HepG2 (cell line): ENCODE results near the gene GTF2H1. TPM values are rescaled to one million over a fixed set of nuclear protein-coding genes. Genes with fewer than 3 reads are reported as not detected.

ENCODE experiments used
- ATAC-seq: fragments of 200-7000 bp; cut with Tn5 transposase; 3 replicates; pipeline ENCODE4 v1.9.1; 2020; ENCODE audit warnings: mild to moderate bottlenecking, moderate library complexity
- BruUV-seq: library from RNA; stranded (reverse); fragments of 400-500 nt; replicated peaks from 2 replicates; lab custom pipeline; 2021; lab: Mats Ljungman, UMichigan
- CTCF ChIA-PET: fragments of 300-600 bp; formaldehyde crosslinking; extraction: SDS; loops from one replicate; lab custom pipeline; 2021; ENCODE audit warnings: low total read pairs, inconsistent platforms, low intra/inter-chr PET ratio; lab: Yijun Ruan, JAX
- POLR2A ChIA-PET: fragments of 350-600 bp; sonication (Branson Sonifier 250); formaldehyde crosslinking; loops from one replicate; lab custom pipeline; 2020; ENCODE audit warnings: antibody characterized with exemption, inconsistent platforms; lab: Yijun Ruan, JAX
- DNase-seq: peaks from one replicate; pipeline ENCODE4 v3.0.0-alpha.2; 2015; ENCODE audit warnings: low spot score
- FAIRE-seq: peaks from 3 replicates; lab custom pipeline; 2011; peaks lifted over from hg19 to GRCh38; lab: Jason Lieb, UNC
- H2AFZ ChIP-seq: one replicate; pipeline ENCODE4 v1.6.1; 2011; ENCODE audit warnings: low read length, inconsistent platforms
- H3K27ac ChIP-seq: fragments of 300-600 bp; 3 replicates; pipeline ENCODE4 v1.8.0; 2011; ENCODE audit warnings: mixed run types, mild to moderate bottlenecking, mixed read lengths, low read length, inconsistent platforms; ENCODE audit not compliant: insufficient read depth; ENCODE audit errors: extremely low read length
- H3K27me3 ChIP-seq, 2 experiments: fragments of 200-600 bp in 1 of 2; 2 replicates in 1 of 2; 3 replicates in 1 of 2; pipeline versions ENCODE4 v1.6.0 to v1.8.0; 2011; ENCODE audit warnings: low read length in 2 of 2, mild to moderate bottlenecking in 2 of 2, moderate library complexity in 2 of 2, inconsistent platforms in 1 of 2; ENCODE audit not compliant: insufficient read depth in 2 of 2, control insufficient read depth in 1 of 2
- H3K36me3 ChIP-seq, 2 experiments: fragments of 200-600 bp in 1 of 2; replicated peaks in 1 of 2; 2 replicates in 1 of 2; 3 replicates in 1 of 2; pipeline versions ENCODE4 v1.5.1 to v1.8.0; 2011; ENCODE audit warnings: low read length in 2 of 2, inconsistent platforms in 1 of 2; ENCODE audit not compliant: insufficient read depth in 2 of 2, control insufficient read depth in 1 of 2
- H3K4me1 ChIP-seq: 2 replicates; pipeline ENCODE4 v1.5.1; 2012; ENCODE audit warnings: low read length, inconsistent platforms; ENCODE audit not compliant: insufficient read depth
- H3K4me2 ChIP-seq: 2 replicates; pipeline ENCODE4 v1.6.0; 2011; ENCODE audit warnings: low read depth, low read length, inconsistent platforms
- H3K4me3 ChIP-seq, 3 experiments: fragments of 200-600 bp in 1 of 3; sonication (generic), shearing (Covaris generic) in 1 of 3; replicated peaks in 1 of 3; 2 replicates each; pipeline ENCODE4 v1.5.1; 2011 to 2016; ENCODE audit warnings: low read length in 3 of 3, inconsistent platforms in 2 of 3, low read depth in 2 of 3, mild to moderate bottlenecking in 2 of 3, control low read depth in 1 of 3, mixed read lengths in 1 of 3; ENCODE audit not compliant: insufficient read depth in 1 of 3
- H3K79me2 ChIP-seq: one replicate; pipeline ENCODE4 v1.6.1; 2011; ENCODE audit warnings: low read length, inconsistent platforms; ENCODE audit not compliant: insufficient read depth
- H3K9ac ChIP-seq: 2 replicates; pipeline ENCODE4 v1.6.0; 2011; ENCODE audit warnings: mild to moderate bottlenecking, low read depth, low read length, inconsistent platforms; ENCODE audit not compliant: insufficient read depth
- H3K9me3 ChIP-seq: 2 replicates; pipeline ENCODE4 v1.5.1; 2012; ENCODE audit warnings: mild to moderate bottlenecking, low read length
- H4K20me1 ChIP-seq: 2 replicates; pipeline ENCODE4 v1.6.0; 2011; ENCODE audit warnings: inconsistent platforms, mild to moderate bottlenecking, low read length, moderate library complexity; ENCODE audit not compliant: insufficient read depth
- CCDC6 ChIP-seq: sonication (generic); formaldehyde crosslinking; IDR thresholded peaks from 2 replicates; pipeline ENCODE4 v1.8.1; 2022; ENCODE audit warnings: mild to moderate bottlenecking, missing genetic modification reagents, moderate library complexity
- DR1 ChIP-seq: sonication (generic); formaldehyde crosslinking; IDR thresholded peaks from 2 replicates; pipeline ENCODE4 v1.8.0; 2021; ENCODE audit warnings: mild to moderate bottlenecking, missing genetic modification reagents, inconsistent platforms
- FOXM1 ChIP-seq: sonication (generic); formaldehyde crosslinking; IDR thresholded peaks from 2 replicates; pipeline ENCODE4 v1.5.0; 2020; ENCODE audit warnings: missing genetic modification reagents
- HES4 ChIP-seq: sonication (generic); formaldehyde crosslinking; IDR thresholded peaks from 2 replicates; pipeline ENCODE4 v1.9.0; 2021; ENCODE audit warnings: mild to moderate bottlenecking, missing genetic modification reagents, borderline replicate concordance
- NR2F2 ChIP-seq: IDR thresholded peaks from 2 replicates; pipeline ENCODE4 v1.6.1; 2012; ENCODE audit warnings: low read depth, inconsistent platforms, borderline replicate concordance
- ZNF460 ChIP-seq: sonication (generic); formaldehyde crosslinking; IDR thresholded peaks from 2 replicates; pipeline ENCODE4 v1.5.1; 2020; ENCODE audit warnings: missing genetic modification reagents, mild to moderate bottlenecking, borderline replicate concordance
- ZNF724P ChIP-seq: sonication (generic); formaldehyde crosslinking; IDR thresholded peaks from 2 replicates; pipeline ENCODE4 v1.8.0; 2022; ENCODE audit warnings: missing genetic modification reagents, borderline replicate concordance
- ZNF747 ChIP-seq: sonication (generic); formaldehyde crosslinking; IDR thresholded peaks from 2 replicates; pipeline ENCODE4 v1.8.1; 2023; ENCODE audit warnings: missing genetic modification reagents, mild to moderate bottlenecking, borderline replicate concordance
- WGBS: methylation state at CpG from one replicate; pipeline ENCODE4 v1.1.6; 2017; ENCODE audit warnings: low lambda C conversion rate; 5-methylcytosine and 5-hydroxymethylcytosine counted together
- in situ Hi-C: cut with HindIII; loops from 2 replicates; pipeline ENCODE4 v1.10.0; 2017; ENCODE audit warnings: low pct_unique_long_range_greater_than_20kb; ENCODE audit not compliant: extremely low pct_ligation_motif_present
- intact Hi-C: fragments of 100-400 bp; cut with micrococcal nuclease; formaldehyde crosslinking; loops from one replicate; pipeline ENCODE4 v1.10.0; 2022; ENCODE audit not compliant: unreplicated experiment
- polyA plus RNA-seq, 8 experiments: library from polyadenylated mRNA; depleted of rRNA in 3 of 8; stranded (reverse) in 7 of 8; unstranded in 1 of 8; fragments of >200 nt; fragmentation: Illumina TruSeq in 4 of 8; extraction: Trizol in 4 of 8; gene quantifications; 2 replicates each; pipeline versions ENCODE4 v1.2.1 to v1.2.3, GENCODE V29; 2011 to 2016; ENCODE audit warnings: low read depth in 4 of 8, missing spikeins in 1 of 8, mixed read lengths in 1 of 8; ENCODE audit not compliant: insufficient read depth in 1 of 8
- total RNA-seq, 5 experiments: library from RNA; depleted of rRNA; stranded (reverse); fragments of >200 nt; fragmentation: Illumina TruSeq; extraction: Trizol; gene quantifications; 2 replicates each; pipeline ENCODE4 v1.2.3, GENCODE V29; 2016; ENCODE audit warnings: low read depth in 1 of 5
- TF ChIP-seq, protein P1 (sequence below): sonication (generic); formaldehyde crosslinking; IDR thresholded peaks from 2 replicates; pipeline ENCODE4 v1.5.1; 2020; ENCODE audit warnings: mild to moderate bottlenecking, missing genetic modification reagents
- TF ChIP-seq, protein P2 (sequence below): IDR thresholded peaks from 2 replicates; pipeline ENCODE4 v1.6.1; 2016; ENCODE audit warnings: low read depth, borderline replicate concordance
- TF ChIP-seq, protein P3 (sequence below): sonication (generic); formaldehyde crosslinking; IDR thresholded peaks from 2 replicates; pipeline ENCODE4 v1.5.1; 2020; ENCODE audit warnings: missing genetic modification reagents, mild to moderate bottlenecking, borderline replicate concordance
- TF ChIP-seq, protein P4 (sequence below): sonication (generic); formaldehyde crosslinking; IDR thresholded peaks from 2 replicates; pipeline ENCODE4 v1.8.0; 2022; ENCODE audit warnings: mild to moderate bottlenecking, missing genetic modification reagents, moderate library complexity
- TF ChIP-seq, protein P5 (sequence below): sonication (generic); formaldehyde crosslinking; IDR thresholded peaks from 2 replicates; pipeline ENCODE4 v1.4.0; 2020; ENCODE audit warnings: missing genetic modification reagents, borderline replicate concordance
- TF ChIP-seq, protein P6 (sequence below): sonication (generic); formaldehyde crosslinking; IDR thresholded peaks from 2 replicates; pipeline ENCODE4 v1.9.0; 2022; ENCODE audit warnings: low read depth, missing genetic modification reagents

GTF2H1 gene
- total and polyA plus RNA-seq, 2 of the 13 experiments (the other 11 are each of a cell fraction or from before 2014, with no cell fraction given) = 15.7 to 51.4 TPM

DNA sequence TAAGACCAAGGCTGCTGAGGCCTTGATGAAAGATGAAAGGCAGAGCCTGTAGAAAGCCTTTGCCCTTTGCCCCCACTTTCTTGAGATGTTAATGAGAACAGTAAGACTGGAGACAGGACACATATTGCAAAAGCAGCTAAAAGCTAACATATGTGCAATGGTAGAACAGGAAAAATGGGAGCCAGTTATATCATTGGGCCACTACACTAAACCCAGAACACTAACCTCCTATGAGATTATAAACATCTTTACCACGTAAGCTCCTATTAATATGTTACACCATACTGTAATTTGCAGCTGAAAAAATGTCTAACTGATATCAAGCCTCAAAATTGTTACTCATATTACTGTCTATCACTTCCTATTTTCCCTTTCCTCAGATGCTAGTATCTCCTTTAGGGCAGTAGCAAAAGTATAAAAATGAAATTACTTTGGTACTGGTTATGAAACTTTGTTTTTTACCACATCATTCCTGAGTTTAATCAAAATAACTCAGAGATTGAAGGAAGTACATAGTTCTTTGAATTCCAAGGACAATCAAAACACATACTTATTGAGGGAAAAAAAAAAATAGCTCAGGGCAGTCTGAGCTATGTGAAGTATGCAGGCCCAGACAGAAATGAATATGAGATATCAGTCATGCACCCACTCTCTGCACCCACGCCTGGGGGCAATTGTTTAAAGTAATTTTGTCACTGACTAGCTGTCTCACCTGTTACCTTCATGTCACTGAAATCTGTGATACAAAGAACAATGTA, 9.5 kb upstream of the GTF2H1 start:
- DNase-seq = no peak
- TF ChIP-seq, protein P1, sequence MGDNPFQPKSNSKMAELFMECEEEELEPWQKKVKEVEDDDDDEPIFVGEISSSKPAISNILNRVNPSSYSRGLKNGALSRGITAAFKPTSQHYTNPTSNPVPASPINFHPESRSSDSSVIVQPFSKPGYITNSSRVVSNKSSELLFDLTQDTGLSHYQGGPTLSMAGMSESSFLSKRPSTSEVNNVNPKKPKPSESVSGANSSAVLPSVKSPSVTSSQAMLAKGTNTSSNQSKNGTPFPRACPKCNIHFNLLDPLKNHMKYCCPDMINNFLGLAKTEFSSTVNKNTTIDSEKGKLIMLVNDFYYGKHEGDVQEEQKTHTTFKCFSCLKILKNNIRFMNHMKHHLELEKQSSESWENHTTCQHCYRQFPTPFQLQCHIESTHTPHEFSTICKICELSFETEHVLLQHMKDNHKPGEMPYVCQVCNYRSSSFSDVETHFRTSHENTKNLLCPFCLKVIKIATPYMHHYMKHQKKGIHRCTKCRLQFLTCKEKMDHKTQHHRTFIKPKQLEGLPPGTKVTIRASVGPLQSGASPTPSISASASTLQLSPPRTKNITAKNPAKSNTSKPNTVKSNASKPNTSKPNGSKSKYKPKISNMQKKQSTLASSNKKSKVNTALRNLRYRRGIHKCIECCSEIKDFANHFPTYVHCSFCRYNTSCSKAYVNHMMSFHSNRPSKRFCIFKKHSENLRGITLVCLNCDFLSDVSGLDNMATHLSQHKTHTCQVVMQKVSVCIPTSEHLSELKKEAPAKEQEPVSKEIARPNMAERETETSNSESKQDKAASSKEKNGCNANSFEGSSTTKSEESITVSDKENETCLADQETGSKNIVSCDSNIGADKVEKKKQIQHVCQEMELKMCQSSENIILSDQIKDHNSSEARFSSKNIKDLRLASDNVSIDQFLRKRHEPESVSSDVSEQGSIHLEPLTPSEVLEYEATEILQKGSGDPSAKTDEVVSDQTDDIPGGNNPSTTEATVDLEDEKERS (CRISPR knock-in tag) = no peak
- TF ChIP-seq DR1 (CRISPR knock-in tag) (no peak), CCDC6 (CRISPR knock-in tag) (no peak), HES4 (CRISPR knock-in tag) (no peak), FOXM1 (CRISPR knock-in tag) (no peak), NR2F2 (no peak), ZNF724P (CRISPR knock-in tag) (no peak), ZNF460 (CRISPR knock-in tag) (no peak), ZNF747 (CRISPR knock-in tag) (no peak)
- TF ChIP-seq, protein P2, sequence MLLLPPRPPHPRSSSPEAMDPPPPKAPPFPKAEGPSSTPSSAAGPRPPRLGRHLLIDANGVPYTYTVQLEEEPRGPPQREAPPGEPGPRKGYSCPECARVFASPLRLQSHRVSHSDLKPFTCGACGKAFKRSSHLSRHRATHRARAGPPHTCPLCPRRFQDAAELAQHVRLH = no peak
- TF ChIP-seq, protein P3, sequence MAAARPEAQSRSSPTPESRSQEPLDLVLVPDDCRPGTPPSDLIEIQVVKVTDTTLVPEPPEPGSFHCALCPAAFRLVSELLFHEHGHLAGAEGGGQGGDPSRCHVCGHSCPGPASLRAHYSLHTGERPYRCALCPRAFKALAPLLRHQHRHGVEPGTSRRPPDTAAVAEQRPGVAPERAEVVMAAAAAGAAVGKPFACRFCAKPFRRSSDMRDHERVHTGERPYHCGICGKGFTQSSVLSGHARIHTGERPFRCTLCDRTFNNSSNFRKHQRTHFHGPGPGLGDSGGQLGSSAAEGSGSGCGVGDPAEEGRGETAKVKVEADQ (CRISPR knock-in tag) = no peak
- TF ChIP-seq, protein P4, sequence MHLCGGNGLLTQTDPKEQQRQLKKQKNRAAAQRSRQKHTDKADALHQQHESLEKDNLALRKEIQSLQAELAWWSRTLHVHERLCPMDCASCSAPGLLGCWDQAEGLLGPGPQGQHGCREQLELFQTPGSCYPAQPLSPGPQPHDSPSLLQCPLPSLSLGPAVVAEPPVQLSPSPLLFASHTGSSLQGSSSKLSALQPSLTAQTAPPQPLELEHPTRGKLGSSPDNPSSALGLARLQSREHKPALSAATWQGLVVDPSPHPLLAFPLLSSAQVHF (CRISPR knock-in tag) = no peak
- TF ChIP-seq, protein P5, sequence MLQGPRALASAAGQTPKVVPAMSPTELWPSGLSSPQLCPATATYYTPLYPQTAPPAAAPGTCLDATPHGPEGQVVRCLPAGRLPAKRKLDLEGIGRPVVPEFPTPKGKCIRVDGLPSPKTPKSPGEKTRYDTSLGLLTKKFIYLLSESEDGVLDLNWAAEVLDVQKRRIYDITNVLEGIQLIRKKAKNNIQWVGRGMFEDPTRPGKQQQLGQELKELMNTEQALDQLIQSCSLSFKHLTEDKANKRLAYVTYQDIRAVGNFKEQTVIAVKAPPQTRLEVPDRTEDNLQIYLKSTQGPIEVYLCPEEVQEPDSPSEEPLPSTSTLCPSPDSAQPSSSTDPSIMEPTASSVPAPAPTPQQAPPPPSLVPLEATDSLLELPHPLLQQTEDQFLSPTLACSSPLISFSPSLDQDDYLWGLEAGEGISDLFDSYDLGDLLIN (CRISPR knock-in tag) = no peak
- TF ChIP-seq, protein P6, sequence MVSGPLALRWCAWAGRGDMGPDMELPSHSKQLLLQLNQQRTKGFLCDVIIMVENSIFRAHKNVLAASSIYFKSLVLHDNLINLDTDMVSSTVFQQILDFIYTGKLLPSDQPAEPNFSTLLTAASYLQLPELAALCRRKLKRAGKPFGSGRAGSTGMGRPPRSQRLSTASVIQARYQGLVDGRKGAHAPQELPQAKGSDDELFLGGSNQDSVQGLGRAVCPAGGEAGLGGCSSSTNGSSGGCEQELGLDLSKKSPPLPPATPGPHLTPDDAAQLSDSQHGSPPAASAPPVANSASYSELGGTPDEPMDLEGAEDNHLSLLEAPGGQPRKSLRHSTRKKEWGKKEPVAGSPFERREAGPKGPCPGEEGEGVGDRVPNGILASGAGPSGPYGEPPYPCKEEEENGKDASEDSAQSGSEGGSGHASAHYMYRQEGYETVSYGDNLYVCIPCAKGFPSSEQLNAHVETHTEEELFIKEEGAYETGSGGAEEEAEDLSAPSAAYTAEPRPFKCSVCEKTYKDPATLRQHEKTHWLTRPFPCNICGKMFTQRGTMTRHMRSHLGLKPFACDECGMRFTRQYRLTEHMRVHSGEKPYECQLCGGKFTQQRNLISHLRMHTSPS (CRISPR knock-in tag) = no peak

More for the DNA sequence above, 9.5 kb upstream of the GTF2H1 start:
- no peaks in the 10 kb centered on the region for H3K9me3 ChIP-seq
- BruUV-seq = no TSS peak
- CTCF ChIA-PET = no interaction called here
- POLR2A ChIA-PET = interaction anchor here (1.6 kb wide), 1 partner anchor 9 kb away, joined by 5 read pairs; the partner anchor contains the start of gene HPS5
- peaks cover 10% of the 10 kb centered on the region for H3K4me1 ChIP-seq
- peaks cover 12% of the 10 kb centered on the region for H3K79me2 ChIP-seq
- no peaks in the 10 kb centered on the region for H4K20me1 ChIP-seq
- H3K27ac ChIP-seq = no peak overlapping the region
- FAIRE-seq (no peak), ATAC-seq (no peak)
- whole genome bisulfite sequencing = 100% methylated on average over 2 of the region's 2 CpGs
- H2AFZ ChIP-seq = no peak overlapping the region
- in situ Hi-C loops (no loop called here), intact Hi-C loops (no loop called here)
- H3K4me2 ChIP-seq = no peak overlapping the region
- H3K36me3 ChIP-seq = peaks cover 3 to 31% of the 10 kb centered on the region in 2 experiments; a peak in 4 of 5 replicates
- no peaks in the 10 kb centered on the region for H3K27me3 ChIP-seq
- no peak overlapping the region for H3K9ac ChIP-seq
- H3K4me3 ChIP-seq = no peak overlapping the region
